ENCODE results near the gene UBAP1L.

UBAP1L gene

DNA sequence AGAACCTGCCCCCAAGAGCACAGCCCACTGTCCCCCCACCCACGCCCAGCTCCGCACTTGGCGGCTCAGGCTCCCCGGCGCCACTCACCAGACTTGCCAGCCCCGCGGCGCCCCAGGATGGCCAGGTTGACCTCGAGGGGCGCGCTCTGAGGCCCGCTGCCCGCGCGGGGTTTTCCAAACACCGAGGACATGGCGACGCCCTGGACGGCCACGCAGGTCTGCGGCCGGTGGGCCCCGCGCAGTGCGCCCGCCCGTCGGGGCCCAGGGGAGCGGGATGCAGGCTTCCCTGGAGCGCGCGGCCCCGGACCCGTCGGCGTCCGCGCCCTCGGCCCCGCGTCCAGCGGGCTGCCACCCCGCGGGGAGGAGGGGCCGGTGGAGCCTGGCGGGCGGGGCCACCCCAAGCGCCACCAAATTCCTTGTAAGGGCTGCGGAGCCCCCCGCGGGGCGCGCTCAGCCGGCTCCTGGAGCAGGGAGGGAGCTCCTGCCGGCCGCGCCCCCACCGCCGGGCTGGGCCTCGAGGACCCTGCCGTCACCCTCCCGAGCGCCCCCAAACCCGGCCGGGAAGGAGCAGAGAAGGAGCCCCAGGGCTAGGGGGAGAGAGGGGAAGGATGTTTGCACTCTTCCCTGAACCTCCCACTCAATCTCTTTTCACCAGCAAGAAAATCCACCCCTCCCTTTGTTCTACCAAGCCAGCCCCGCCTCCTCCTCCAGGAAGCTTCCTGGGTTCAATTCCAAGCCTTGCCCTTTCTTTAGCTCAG is 47.2 kb downstream of the UBAP1L start, which contains the start of gene RASL12:
RASL12 (minus strand) TSS at position 347 of the 758 bp plus-strand sequence; CDS start at position 191, 156 bp downstream.
- Histone ChIP-seq H2AFZ (ENCODE audit: low read depth, low read length) (no peak within 1 kb of the TSS), H4K20me1 (ENCODE audit: insufficient read depth, low read length) (no peaks in the 10 kb centered on the region), H3K4me3 (ENCODE audit: low read depth in 1 of 2, low read length in 2 of 2) (no peak within 1 kb of the TSS), H3K4me1 (ENCODE audit: insufficient read depth, low read length) (no peaks in the 10 kb centered on the region), H3K4me2 (ENCODE audit: insufficient read depth, low read length) (no peak within 1 kb of the TSS), H3K9me3 (ENCODE audit: insufficient read depth, low read length, severe bottlenecking) (no peaks in the 10 kb centered on the region), H3K27me3 (ENCODE audit: insufficient read depth, low read length, poor library complexity) (no peaks in the 10 kb centered on the region), H3K36me3 (ENCODE audit: insufficient read depth, low read length) (no peaks in the 10 kb centered on the region), H3K27ac (ENCODE audit: low read length) (no peak within 1 kb of the TSS), H3K9ac (ENCODE audit: low read depth, low read length) (no peak within 1 kb of the TSS), H3K79me2 (ENCODE audit: insufficient read depth, low read length) (no peaks in the 10 kb centered on the region)
- ATAC-seq (ENCODE audit: insufficient read depth, low read depth) (no peak), DNase-seq (no peak)
- TF ChIP-seq, protein P1, sequence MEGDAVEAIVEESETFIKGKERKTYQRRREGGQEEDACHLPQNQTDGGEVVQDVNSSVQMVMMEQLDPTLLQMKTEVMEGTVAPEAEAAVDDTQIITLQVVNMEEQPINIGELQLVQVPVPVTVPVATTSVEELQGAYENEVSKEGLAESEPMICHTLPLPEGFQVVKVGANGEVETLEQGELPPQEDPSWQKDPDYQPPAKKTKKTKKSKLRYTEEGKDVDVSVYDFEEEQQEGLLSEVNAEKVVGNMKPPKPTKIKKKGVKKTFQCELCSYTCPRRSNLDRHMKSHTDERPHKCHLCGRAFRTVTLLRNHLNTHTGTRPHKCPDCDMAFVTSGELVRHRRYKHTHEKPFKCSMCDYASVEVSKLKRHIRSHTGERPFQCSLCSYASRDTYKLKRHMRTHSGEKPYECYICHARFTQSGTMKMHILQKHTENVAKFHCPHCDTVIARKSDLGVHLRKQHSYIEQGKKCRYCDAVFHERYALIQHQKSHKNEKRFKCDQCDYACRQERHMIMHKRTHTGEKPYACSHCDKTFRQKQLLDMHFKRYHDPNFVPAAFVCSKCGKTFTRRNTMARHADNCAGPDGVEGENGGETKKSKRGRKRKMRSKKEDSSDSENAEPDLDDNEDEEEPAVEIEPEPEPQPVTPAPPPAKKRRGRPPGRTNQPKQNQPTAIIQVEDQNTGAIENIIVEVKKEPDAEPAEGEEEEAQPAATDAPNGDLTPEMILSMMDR (IDR thresholded peaks at IDR 0.05; ENCODE audit: borderline replicate concordance, extremely low read depth, low read length, poor library complexity, severe bottlenecking), result no peak
- no peak for TF ChIP-seq EZH2 (IDR thresholded peaks at IDR 0.05; ENCODE audit: borderline replicate concordance, low read depth, low read length, severe bottlenecking)

DNA sequence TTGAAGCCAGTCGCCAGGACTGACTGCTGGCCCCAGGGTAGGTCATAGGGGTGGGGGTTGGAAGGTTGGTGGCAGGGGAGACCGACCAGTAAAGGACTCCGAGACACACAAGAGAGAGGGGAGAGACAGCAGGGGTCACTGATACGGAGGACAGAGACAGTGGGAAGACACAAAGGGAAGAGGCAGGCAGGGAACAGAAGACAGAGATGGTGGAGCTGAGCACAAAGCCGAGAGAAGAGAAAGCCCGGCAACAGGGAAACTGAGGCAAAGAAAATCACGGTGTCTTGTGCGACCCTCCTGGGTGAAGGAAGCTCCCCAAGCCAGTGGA is 47.7 kb downstream of the UBAP1L start:
- no peaks in the 10 kb centered on the region for H3K79me2 ChIP-seq (ENCODE audit: insufficient read depth, low read length)
- H3K4me3 ChIP-seq (ENCODE audit: low read depth in 1 of 2, low read length in 2 of 2), result no peak overlapping the region
- no peaks in the 10 kb centered on the region for H3K9me3 ChIP-seq (ENCODE audit: insufficient read depth, low read length, severe bottlenecking)
- no peak for TF ChIP-seq EZH2 (IDR thresholded peaks at IDR 0.05; ENCODE audit: borderline replicate concordance, low read depth, low read length, severe bottlenecking)
- TF ChIP-seq, protein P1 (IDR thresholded peaks at IDR 0.05; ENCODE audit: borderline replicate concordance, extremely low read depth, low read length, poor library complexity, severe bottlenecking), result no peak
- no peak overlapping the region for H3K4me2 ChIP-seq (ENCODE audit: insufficient read depth, low read length)
- H2AFZ ChIP-seq (ENCODE audit: low read depth, low read length), result no peak overlapping the region
- ATAC-seq (ENCODE audit: insufficient read depth, low read depth) (no peak), DNase-seq (no peak)
- no peak overlapping the region for H3K9ac ChIP-seq (ENCODE audit: low read depth, low read length)
- H3K4me1 ChIP-seq (ENCODE audit: insufficient read depth, low read length), result no peaks in the 10 kb centered on the region
- H4K20me1 ChIP-seq (ENCODE audit: insufficient read depth, low read length), result no peaks in the 10 kb centered on the region
- H3K27me3 ChIP-seq (ENCODE audit: insufficient read depth, low read length, poor library complexity), result no peaks in the 10 kb centered on the region
- no peak overlapping the region for H3K27ac ChIP-seq (ENCODE audit: low read length)
- no peaks in the 10 kb centered on the region for H3K36me3 ChIP-seq (ENCODE audit: insufficient read depth, low read length)

DNA sequence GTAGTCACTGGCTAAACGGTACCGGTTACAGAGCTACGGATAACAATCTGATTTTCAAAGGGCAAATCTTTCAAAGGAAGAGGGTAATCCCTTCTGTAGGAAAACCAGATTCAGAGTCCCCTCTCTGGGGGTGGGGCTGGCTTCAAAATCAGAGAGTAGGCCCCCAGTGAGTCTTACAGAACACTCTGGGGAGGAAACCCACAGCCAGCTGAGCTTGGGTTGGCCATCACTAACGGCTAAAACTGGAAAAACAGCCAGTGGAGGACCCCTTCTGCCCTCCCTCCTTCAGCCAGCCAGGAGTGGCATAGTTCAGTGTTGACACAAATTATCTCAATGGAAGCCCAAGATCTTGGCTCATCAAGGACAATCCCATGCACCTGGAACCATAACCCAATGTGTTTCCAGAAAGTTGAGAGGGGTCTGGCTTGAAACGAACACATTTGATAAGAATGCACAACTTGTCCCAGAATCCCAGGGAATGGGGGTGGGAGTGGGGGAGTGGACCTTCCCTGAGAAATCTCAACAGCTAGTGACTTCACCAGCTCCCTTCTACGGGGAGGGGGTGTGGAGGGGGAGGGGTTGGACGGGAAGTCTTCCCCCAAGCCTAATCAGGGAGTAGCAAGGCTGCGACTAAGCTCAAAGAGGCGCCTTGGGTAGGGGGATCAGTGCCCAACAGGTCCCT is 48.2 kb downstream of the UBAP1L start:
- Histone ChIP-seq H3K4me1 (ENCODE audit: insufficient read depth, low read length) (no peaks in the 10 kb centered on the region), H3K79me2 (ENCODE audit: insufficient read depth, low read length) (no peaks in the 10 kb centered on the region), H3K36me3 (ENCODE audit: insufficient read depth, low read length) (no peaks in the 10 kb centered on the region), H3K4me2 (ENCODE audit: insufficient read depth, low read length) (no peak overlapping the region), H3K4me3 (ENCODE audit: low read depth in 1 of 2, low read length in 2 of 2) (no peak overlapping the region), H3K27me3 (ENCODE audit: insufficient read depth, low read length, poor library complexity) (no peaks in the 10 kb centered on the region), H3K9me3 (ENCODE audit: insufficient read depth, low read length, severe bottlenecking) (no peaks in the 10 kb centered on the region), H3K9ac (ENCODE audit: low read depth, low read length) (no peak overlapping the region), H4K20me1 (ENCODE audit: insufficient read depth, low read length) (no peaks in the 10 kb centered on the region), H3K27ac (ENCODE audit: low read length) (no peak overlapping the region), H2AFZ (ENCODE audit: low read depth, low read length) (no peak overlapping the region)
- DNase-seq (no peak), ATAC-seq (ENCODE audit: insufficient read depth, low read depth) (no peak)
- no peak for TF ChIP-seq EZH2 (IDR thresholded peaks at IDR 0.05; ENCODE audit: borderline replicate concordance, low read depth, low read length, severe bottlenecking)
- TF ChIP-seq, protein P1 (IDR thresholded peaks at IDR 0.05; ENCODE audit: borderline replicate concordance, extremely low read depth, low read length, poor library complexity, severe bottlenecking), result no peak
